ENCODE results near the gene HSPB2. TPM values are rescaled to one million over a fixed set of nuclear protein-coding genes. Genes with fewer than 3 reads are reported as not detected.

The HSPB2 gene
- total and polyA plus RNA-seq, 2 donors (not counting 1 experiment from before 2014, with no cell fraction given) = not detected

- Histone ChIP-seq H3K36me3 (replicated peaks in 1 of 2; ENCODE audit: control extremely low read depth in 1 of 2, control insufficient read depth in 1 of 2, extremely low read depth in 1 of 2, insufficient read depth in 2 of 2, low read length in 1 of 2) (peaks cover 4 to 22% of the 10 kb centered on the region in 2 experiments), H3K4me2 (replicated peaks; ENCODE audit: low read depth, low read length, poor library complexity, severe bottlenecking) (peak overlapping the region; percentile 81), H3K9me3 (ENCODE audit: control extremely low read depth in 1 of 3, control insufficient read depth in 2 of 3, insufficient read depth in 1 of 3, low read length in 2 of 3) (no peaks in the 10 kb centered on the region), H3K9ac (ENCODE audit: low read length) (peak overlapping the region; percentile 87), H3K27ac (ENCODE audit: low read length in 2 of 2) (peak overlapping the region; percentile 72 to 91), H3K4me3 (ENCODE audit: control extremely low read depth in 1 of 5, extremely low read depth in 1 of 5, insufficient read depth in 1 of 5, low read depth in 2 of 5, low read length in 4 of 5) (peak overlapping the region; percentile 62 to 81 (median 80)), H4K20me1 (ENCODE audit: control insufficient read depth, insufficient read depth, low read length, poor library complexity, severe bottlenecking) (no peaks in the 10 kb centered on the region), H3K79me2 (ENCODE audit: control insufficient read depth, insufficient read depth, low read length) (peaks cover 9% of the 10 kb centered on the region), H2AFZ (ENCODE audit: insufficient read depth, low read depth, low read length, poor library complexity, severe bottlenecking) (peak overlapping the region; percentile 86), H3K27me3 (replicated peaks in 1 of 4; ENCODE audit: control extremely low read depth in 1 of 4, control insufficient read depth in 3 of 4, insufficient read depth in 4 of 4, low read length in 3 of 4) (no peaks in the 10 kb centered on the region), H3K4me1 (ENCODE audit: control insufficient read depth in 2 of 2, insufficient read depth in 2 of 2, low read length in 2 of 2) (peaks cover 13 to 14% of the 10 kb centered on the region in 2 donors)
- TF ChIP-seq EZH2 (IDR thresholded peaks at IDR 0.05; ENCODE audit: borderline replicate concordance, insufficient read depth, low read depth, low read length, poor library complexity, severe bottlenecking) (no peak), CTCF (IDR thresholded peaks at IDR 0.05) (no peak)
- no peaks in the 10 kb centered on the region for H3K9me3 Mint-ChIP-seq (ENCODE audit: insufficient read depth)
- peak overlapping the region; percentile 94 for H3K4me3 Mint-ChIP-seq
- DNase-seq (no peak), ATAC-seq (ENCODE audit: low read depth) (no peak)
- ChIA-PET CTCF (interaction anchor here (0.7 to 2.1 kb wide), 11 partner anchors 8 to 409 kb away, joined by 3 to 10 read pairs (median 4); no protein-coding TSS in a partner anchor), POLR2A (interaction anchor here (0.6 to 1.5 kb wide), 3 partner anchors 56 to 268 kb away, joined by 3 to 5 read pairs (median 5); partner anchors contain the start of gene SIK2)
- H3K27me3 Mint-ChIP-seq = no peaks in the 10 kb centered on the region
- H3K27ac Mint-ChIP-seq = peak overlapping the region; percentile 94
- H3K4me1 Mint-ChIP-seq = peaks cover 17% of the 10 kb centered on the region
- intact Hi-C loops (cut with micrococcal nuclease) = loop anchor here (2.0 kb wide), 3 partner anchors 56 to 216 kb away; partner anchors contain the start of genes SDHD and TIMM8B
Observed at GRCh38 chr11:111870522-111870885, 42.0 kb upstream of the HSPB2 start.
